Left lung (tissue), 14 donors: ENCODE results near the gene SNX17. TPM values are rescaled to one million over a fixed set of nuclear protein-coding genes. Genes with fewer than 3 reads are reported as not detected.

Source experiments
- ATAC-seq: fragments of 200-7000 bp; cut with Tn5 transposase; one replicate; pipeline ENCODE4 v1.9.1; 2020; ENCODE audit warnings: moderate library complexity
- DNase-seq, 4 donors: peaks; one replicate each; pipeline ENCODE4 v3.0.0-alpha.2; 2013 to 2020
- H3K27ac ChIP-seq, 2 donors: fragments of 200-600 bp; sonication (generic) in 1 of 2; one replicate each; pipeline versions ENCODE4 v1.5.0 to v1.8.0; 2020 to 2021
- H3K27me3 ChIP-seq, 2 donors: fragments of 200-600 bp; sonication (generic) in 1 of 2; one replicate each; pipeline versions ENCODE4 v1.5.0 to v1.8.0; 2020 to 2021
- H3K36me3 ChIP-seq, 2 donors: fragments of 200-600 bp; sonication (generic) in 1 of 2; one replicate each; pipeline versions ENCODE4 v1.5.0 to v1.8.0; 2020 to 2021
- H3K4me1 ChIP-seq, 2 donors: fragments of 200-600 bp; one replicate each; pipeline ENCODE4 v1.8.0; 2021
- H3K4me3 ChIP-seq, 2 donors: fragments of 200-600 bp; sonication (generic) in 1 of 2; one replicate each; pipeline versions ENCODE4 v1.5.0 to v1.8.0; 2020 to 2021; ENCODE audit warnings: mild to moderate bottlenecking in 1 of 2
- H3K9me3 ChIP-seq, 2 donors: fragments of 200-600 bp; sonication (generic) in 1 of 2; one replicate each; pipeline versions ENCODE4 v1.5.0 to v1.8.0; 2020 to 2021
- intact Hi-C, 2 donors: fragments of 100-400 bp; cut with DNase I; formaldehyde crosslinking; loops; one replicate each; pipeline versions ENCODE4 v1.11.2 to v1.14.2; 2022
- long read RNA-seq, 12 donors: library from polyadenylated mRNA in 2 of 12; unstranded in 2 of 12; transcript quantifications; one replicate each; pipeline ENCODE4 v2.0.0 and lab custom pipeline, GENCODE V29; 2019 to 2026
- polyA plus RNA-seq, 6 donors: library from polyadenylated mRNA; unstranded; fragments of 120-200 nt; gene quantifications; one replicate each; pipeline ENCODE4 v1.2.1, GENCODE V29; 2013; ENCODE audit not compliant: insufficient read length in 6 of 6
- total RNA-seq, 2 donors: library from RNA; stranded (reverse); fragmentation: NEBNext Ultra II Directional; extraction: Animal tissue kit (Norgen Biotek cat#: 25700); gene quantifications; one replicate each; pipeline ENCODE4 v1.2.1, GENCODE V29; 2021
- TF ChIP-seq, protein P1 (sequence below), 2 donors: fragments of 200-600 bp; sonication (generic) in 1 of 2; IDR thresholded peaks; one replicate each; pipeline versions ENCODE4 v1.5.0 to v1.8.0; 2021; ENCODE audit warnings: antibody characterized with exemption in 2 of 2
- donor health status: DM: no; HTN: yes; CAD: no.
- donor health status: DM: no; HTN: no; CAD: no.

The SNX17 gene, protein sequence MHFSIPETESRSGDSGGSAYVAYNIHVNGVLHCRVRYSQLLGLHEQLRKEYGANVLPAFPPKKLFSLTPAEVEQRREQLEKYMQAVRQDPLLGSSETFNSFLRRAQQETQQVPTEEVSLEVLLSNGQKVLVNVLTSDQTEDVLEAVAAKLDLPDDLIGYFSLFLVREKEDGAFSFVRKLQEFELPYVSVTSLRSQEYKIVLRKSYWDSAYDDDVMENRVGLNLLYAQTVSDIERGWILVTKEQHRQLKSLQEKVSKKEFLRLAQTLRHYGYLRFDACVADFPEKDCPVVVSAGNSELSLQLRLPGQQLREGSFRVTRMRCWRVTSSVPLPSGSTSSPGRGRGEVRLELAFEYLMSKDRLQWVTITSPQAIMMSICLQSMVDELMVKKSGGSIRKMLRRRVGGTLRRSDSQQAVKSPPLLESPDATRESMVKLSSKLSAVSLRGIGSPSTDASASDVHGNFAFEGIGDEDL
- total RNA-seq (100 to 1,000 TPM in 1 of 2 donors, 10 to 100 TPM in 1; 91.0 to 121 TPM), polyA plus RNA-seq (100 to 1,000 TPM in 3 of 6 donors, 10 to 100 TPM in 3; 93.1 to 113 (median 102) TPM)
- long read RNA-seq, donor 1, transcript SNX17-201 (15 exons, 2,044 nt): major isoform, 57 of 66 reads
- long read RNA-seq, donor 1, partial matches to known transcripts: 7 of 66 reads
- long read RNA-seq, donor 1, other reads (novel, unspliced or antisense): 0 of 66 reads
- long read RNA-seq, donor 2, transcript SNX17-201 (15 exons, 2,044 nt): major isoform, 44 of 63 reads
- long read RNA-seq, donor 2, partial matches to known transcripts: 19 of 63 reads
- long read RNA-seq, donor 2, other reads (novel, unspliced or antisense): 0 of 63 reads
- long read RNA-seq, donor 3, transcript SNX17-201 (15 exons, 2,044 nt): major isoform, 37 of 44 reads
- long read RNA-seq, donor 3, partial matches to known transcripts: 0 of 44 reads
- long read RNA-seq, donor 3, other reads (novel, unspliced or antisense): 5 of 44 reads
- long read RNA-seq, donor 4, transcript SNX17-201 (15 exons, 2,044 nt): major isoform, 120 of 134 reads
- long read RNA-seq, donor 4, partial matches to known transcripts: 6 of 134 reads
- long read RNA-seq, donor 4, other reads (novel, unspliced or antisense): 8 of 134 reads
- long read RNA-seq, donor 5, transcript SNX17-201 (15 exons, 2,044 nt): major isoform, 48 of 58 reads
- long read RNA-seq, donor 5, partial matches to known transcripts: 6 of 58 reads
- long read RNA-seq, donor 5, other reads (novel, unspliced or antisense): 0 of 58 reads
- long read RNA-seq, donor 6, transcript SNX17-201 (15 exons, 2,044 nt): major isoform, 37 of 39 reads
- long read RNA-seq, donor 6, partial matches to known transcripts: 0 of 39 reads
- long read RNA-seq, donor 6, other reads (novel, unspliced or antisense): 0 of 39 reads
- long read RNA-seq, donor 7, transcript SNX17-201 (15 exons, 2,044 nt): major isoform, 35 of 35 reads
- long read RNA-seq, donor 7, partial matches to known transcripts: 0 of 35 reads
- long read RNA-seq, donor 7, other reads (novel, unspliced or antisense): 0 of 35 reads
- long read RNA-seq, donor 8, transcript SNX17-201 (15 exons, 2,044 nt): major isoform, 29 of 29 reads
- long read RNA-seq, donor 8, partial matches to known transcripts: 0 of 29 reads
- long read RNA-seq, donor 8, other reads (novel, unspliced or antisense): 0 of 29 reads
- long read RNA-seq, donor 9, partial matches to known transcripts: 0 of 1 reads
- long read RNA-seq, donor 9, other reads (novel, unspliced or antisense): 0 of 1 reads
- long read RNA-seq, donor 10, transcript SNX17-201 (15 exons, 2,044 nt): major isoform, 235 of 264 reads
- long read RNA-seq, donor 10, partial matches to known transcripts: 9 of 264 reads
- long read RNA-seq, donor 10, other reads (novel, unspliced or antisense): 17 of 264 reads
- long read RNA-seq, donor 11, transcript SNX17-201 (15 exons, 2,044 nt): major isoform, 30 of 54 reads
- long read RNA-seq, donor 11, partial matches to known transcripts: 22 of 54 reads
- long read RNA-seq, donor 11, other reads (novel, unspliced or antisense): 0 of 54 reads
- long read RNA-seq, donor 12, transcript SNX17-201 (15 exons, 2,044 nt): major isoform, 33 of 52 reads
- long read RNA-seq, donor 12, partial matches to known transcripts: 16 of 52 reads
- long read RNA-seq, donor 12, other reads (novel, unspliced or antisense): 0 of 52 reads

DNA sequence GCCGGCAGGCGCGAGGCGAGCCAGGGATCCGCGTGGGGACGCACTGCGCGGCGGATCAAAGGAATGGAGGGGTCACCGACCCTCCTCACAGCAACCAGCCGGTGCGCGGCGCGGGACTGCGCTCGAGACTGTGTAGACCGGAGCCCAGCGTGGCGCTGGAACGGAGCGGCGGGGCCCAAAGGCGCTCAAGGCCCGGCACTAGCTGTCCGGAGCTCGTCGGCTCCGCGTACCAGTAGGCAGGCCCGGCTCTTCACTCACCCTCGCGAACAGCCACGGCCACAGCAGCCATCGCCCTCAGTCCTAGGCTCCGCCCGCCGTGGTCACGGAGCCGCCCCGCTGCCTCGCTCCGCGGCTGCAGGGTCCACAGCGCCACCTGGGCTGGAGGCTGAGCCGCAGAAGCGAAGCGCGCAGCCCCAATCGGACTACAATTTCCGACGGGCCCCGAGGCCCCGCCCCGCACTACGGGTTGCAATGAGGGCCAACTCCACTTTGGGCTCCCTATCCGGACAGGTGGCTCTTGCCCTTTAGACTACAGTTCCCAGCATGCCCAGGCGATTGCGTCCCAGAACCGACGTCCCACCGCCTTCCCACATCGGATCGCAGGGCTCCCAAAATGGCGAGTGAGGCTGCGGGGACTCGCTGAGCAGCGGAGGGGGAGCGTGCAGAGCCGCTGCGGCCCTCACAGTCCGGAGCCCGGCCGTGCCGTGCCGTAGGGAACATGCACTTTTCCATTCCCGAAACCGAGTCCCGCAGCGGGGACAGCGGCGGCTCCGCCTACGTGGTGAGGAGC lies at the start of gene SNX17, which contains the start of gene EIF2B4:
Gene SNX17 (plus strand): TSS at position 591 of the 790 bp plus-strand sequence. CDS start 128 bp downstream, at position 719.
Gene EIF2B4 (minus strand): TSS at position 313 of the 790 bp plus-strand sequence. CDS start 24 bp downstream, at position 289.
- peak; percentile 94 for ATAC-seq
- TF ChIP-seq, protein P1, sequence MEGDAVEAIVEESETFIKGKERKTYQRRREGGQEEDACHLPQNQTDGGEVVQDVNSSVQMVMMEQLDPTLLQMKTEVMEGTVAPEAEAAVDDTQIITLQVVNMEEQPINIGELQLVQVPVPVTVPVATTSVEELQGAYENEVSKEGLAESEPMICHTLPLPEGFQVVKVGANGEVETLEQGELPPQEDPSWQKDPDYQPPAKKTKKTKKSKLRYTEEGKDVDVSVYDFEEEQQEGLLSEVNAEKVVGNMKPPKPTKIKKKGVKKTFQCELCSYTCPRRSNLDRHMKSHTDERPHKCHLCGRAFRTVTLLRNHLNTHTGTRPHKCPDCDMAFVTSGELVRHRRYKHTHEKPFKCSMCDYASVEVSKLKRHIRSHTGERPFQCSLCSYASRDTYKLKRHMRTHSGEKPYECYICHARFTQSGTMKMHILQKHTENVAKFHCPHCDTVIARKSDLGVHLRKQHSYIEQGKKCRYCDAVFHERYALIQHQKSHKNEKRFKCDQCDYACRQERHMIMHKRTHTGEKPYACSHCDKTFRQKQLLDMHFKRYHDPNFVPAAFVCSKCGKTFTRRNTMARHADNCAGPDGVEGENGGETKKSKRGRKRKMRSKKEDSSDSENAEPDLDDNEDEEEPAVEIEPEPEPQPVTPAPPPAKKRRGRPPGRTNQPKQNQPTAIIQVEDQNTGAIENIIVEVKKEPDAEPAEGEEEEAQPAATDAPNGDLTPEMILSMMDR (IDR thresholded peaks at IDR 0.05): peak; percentile 69
- intact Hi-C loops: no loop called here

DNA sequence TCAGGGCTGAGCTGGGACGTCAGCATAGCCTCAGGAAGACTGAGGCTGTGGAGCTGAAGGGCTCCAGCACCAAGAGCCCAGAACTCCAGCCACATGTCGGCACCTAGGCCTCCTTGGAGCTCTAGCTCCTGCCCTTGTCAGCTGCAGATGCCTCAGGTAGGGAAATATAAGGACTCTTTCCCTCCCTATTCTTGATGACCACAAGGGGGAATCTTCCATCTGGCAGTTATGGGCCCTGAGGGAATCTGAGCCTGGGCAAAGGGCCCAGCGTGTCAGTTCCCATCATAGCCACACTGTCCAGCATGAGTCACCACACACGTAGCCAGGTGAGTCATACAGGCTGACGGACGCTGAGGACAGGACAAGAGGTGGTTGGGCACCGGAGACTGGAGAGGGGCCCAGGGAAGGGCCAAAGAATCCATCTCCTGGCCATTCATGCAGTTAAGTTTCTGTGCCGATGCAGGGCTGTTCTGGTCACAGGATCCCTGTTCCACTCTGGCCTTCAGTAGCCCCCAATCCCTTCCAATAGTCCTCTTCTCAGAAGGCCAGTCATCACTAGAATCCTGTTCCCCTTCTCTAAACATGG lies 49.4 kb upstream of the SNX17 start:
- intact Hi-C loops: no loop called here

More for the DNA sequence above, at the start of gene SNX17, which contains the start of gene EIF2B4:
- Histone ChIP-seq H3K9me3 (no peaks in the 10 kb centered on the region), H3K4me1 (peaks cover 31 to 37% of the 10 kb centered on the region in 2 donors), H3K27ac (peak within 1 kb of the TSS; percentile 82 to 94), H3K27me3 (no peaks in the 10 kb centered on the region), H3K4me3 (peak within 1 kb of the TSS; percentile 95 to 97), H3K36me3 (peaks cover 0 to 65% of the 10 kb centered on the region in 2 donors)
- peak; percentile 99 to 100 (median 99) for DNase-seq

DNA sequence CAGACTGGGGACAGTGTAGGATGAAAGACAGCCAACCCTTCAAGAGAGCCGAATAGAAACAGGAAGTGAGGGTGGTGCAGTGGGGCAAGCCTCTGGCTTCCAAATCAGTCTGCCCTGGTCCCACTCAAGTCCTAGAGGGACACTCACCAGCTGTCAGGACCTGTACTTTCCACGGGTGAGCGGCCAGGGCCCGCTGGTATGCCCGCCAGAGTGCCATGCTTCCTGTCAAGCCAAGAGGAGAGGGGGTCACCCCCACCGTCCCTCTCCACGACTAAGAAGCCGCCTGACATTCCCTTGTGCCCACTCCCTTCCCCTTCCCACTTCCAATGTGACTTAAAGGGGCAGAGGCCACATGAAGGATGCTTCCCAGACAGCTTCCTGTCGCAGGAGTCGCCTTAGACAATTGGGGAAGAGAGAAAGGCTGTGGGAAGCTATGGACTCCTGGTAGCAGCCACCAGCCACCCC lies 48.1 kb upstream of the SNX17 start:
- Histone ChIP-seq H3K9me3 (no peaks in the 10 kb centered on the region), H3K36me3 (peaks cover 0 to 21% of the 10 kb centered on the region in 2 donors), H3K4me1 (peaks cover 14 to 34% of the 10 kb centered on the region in 2 donors), H3K27me3 (no peaks in the 10 kb centered on the region), H3K27ac (peak overlapping the region; percentile 89 to 94), H3K4me3 (peak overlapping the region; percentile 62 to 81)
- DNase-seq (no peak), ATAC-seq (peak; percentile 23)
- TF ChIP-seq, protein P1 (IDR thresholded peaks at IDR 0.05): no peak
- intact Hi-C loops: no loop called here

More for the DNA sequence above, 49.4 kb upstream of the SNX17 start:
- H3K9me3 ChIP-seq: no peaks in the 10 kb centered on the region
- H3K27me3 ChIP-seq: no peaks in the 10 kb centered on the region
- H3K27ac ChIP-seq: peak overlapping the region in 1 of 2 donors; percentile 39
- H3K36me3 ChIP-seq: peaks cover 0 to 19% of the 10 kb centered on the region in 2 donors
- H3K4me1 ChIP-seq: peaks cover 14 to 38% of the 10 kb centered on the region in 2 donors
- no peak overlapping the region for H3K4me3 ChIP-seq
- DNase-seq: peak in 2 of 4 donors; percentile 83
- ATAC-seq: peak; percentile 71
- TF ChIP-seq, protein P1 (IDR thresholded peaks at IDR 0.05): peak in 1 of 2 donors; percentile 34
